IMR-90 (cell line): ENCODE data around the gene POLR2L. TPM values are rescaled to one million over a fixed set of nuclear protein-coding genes. Genes with fewer than 3 reads are reported as not detected.

Source experiments
- ATAC-seq: fragments of 200-7000 bp; cut with Tn5 transposase; 2 replicates; pipeline ENCODE4 v1.9.1; 2020; ENCODE audit warnings: low read depth, mild to moderate bottlenecking, moderate library complexity
- BruUV-seq: library from RNA; stranded (reverse); fragments of 400-500 nt; replicated peaks from 2 replicates; lab custom pipeline; 2021; lab: Mats Ljungman, UMichigan
- CTCF ChIA-PET: fragments of 300-600 bp; formaldehyde crosslinking; extraction: SDS; loops from one replicate; lab custom pipeline; 2021; ENCODE audit warnings: antibody characterized with exemption; lab: Yijun Ruan, JAX
- POLR2A ChIA-PET: fragments of 300-600 bp; sonication (Branson Sonifier 250); formaldehyde crosslinking; loops from one replicate; lab custom pipeline; 2022; ENCODE audit warnings: antibody characterized with exemption; ENCODE audit not compliant: unreplicated experiment; lab: Charles Lee
- DNase-seq: peaks from one replicate; pipeline ENCODE4 v3.0.0; 2013
- H2AFZ ChIP-seq: replicated peaks from 2 replicates; pipeline ENCODE3; 2013; ENCODE audit warnings: low read length, mild to moderate bottlenecking; ENCODE audit not compliant: poor library complexity
- H2AK5ac ChIP-seq: 2 replicates; pipeline ENCODE4 v1.6.1; 2013; ENCODE audit warnings: low read depth, low read length, inconsistent platforms
- H2AK9ac ChIP-seq: replicated peaks from 2 replicates; pipeline ENCODE3; 2013; ENCODE audit warnings: mild to moderate bottlenecking, low read depth, low read length, moderate library complexity; ENCODE audit not compliant: poor library complexity
- H2BK120ac ChIP-seq: 2 replicates; pipeline ENCODE4 v1.6.1; 2013; ENCODE audit warnings: low read depth, low read length, inconsistent platforms
- H2BK15ac ChIP-seq: 3 replicates; pipeline ENCODE4 v1.6.1; 2013; ENCODE audit warnings: low read depth, low read length, inconsistent platforms
- H2BK20ac ChIP-seq: 2 replicates; pipeline ENCODE4 v1.6.1; 2013; ENCODE audit warnings: low read depth, mild to moderate bottlenecking, inconsistent platforms, low read length, moderate library complexity
- H2BK5ac ChIP-seq: 2 replicates; pipeline ENCODE4 v1.6.1; 2013; ENCODE audit warnings: mild to moderate bottlenecking, low read depth, low read length, inconsistent platforms; ENCODE audit not compliant: poor library complexity, severe bottlenecking
- H3K14ac ChIP-seq: replicated peaks from 2 replicates; pipeline ENCODE4 v1.6.1; 2013; ENCODE audit warnings: low read depth, low read length, inconsistent platforms
- H3K18ac ChIP-seq: 2 replicates; pipeline ENCODE4 v1.6.1; 2013; ENCODE audit warnings: low read depth, low read length, control low read depth
- H3K23ac ChIP-seq: 2 replicates; pipeline ENCODE4 v1.6.1; 2013; ENCODE audit warnings: low read depth, low read length, inconsistent platforms
- H3K27ac ChIP-seq: 2 replicates; pipeline ENCODE4 v1.5.1; 2013; ENCODE audit warnings: mild to moderate bottlenecking, control low read depth, low read length; ENCODE audit not compliant: insufficient read depth
- H3K27me3 ChIP-seq: 2 replicates; pipeline ENCODE4 v1.6.1; 2013; ENCODE audit warnings: low read length; ENCODE audit not compliant: control insufficient read depth, insufficient read depth
- H3K36me3 ChIP-seq: 2 replicates; pipeline ENCODE4 v1.6.1; 2013; ENCODE audit warnings: low read length, mixed read lengths; ENCODE audit not compliant: control insufficient read depth, insufficient read depth
- H3K4ac ChIP-seq: 2 replicates; pipeline ENCODE4 v1.6.1; 2013; ENCODE audit warnings: low read depth, low read length, inconsistent platforms
- H3K4me1 ChIP-seq: 2 replicates; pipeline ENCODE4 v1.6.1; 2013; ENCODE audit warnings: low read length, mixed read lengths; ENCODE audit not compliant: control insufficient read depth, insufficient read depth
- H3K4me2 ChIP-seq: 2 replicates; pipeline ENCODE4 v1.6.1; 2013; ENCODE audit warnings: low read depth, mild to moderate bottlenecking, control low read depth, low read length, moderate library complexity
- H3K4me3 ChIP-seq: 2 replicates; pipeline ENCODE4 v1.5.1; 2013; ENCODE audit warnings: low read depth, mild to moderate bottlenecking, control low read depth, low read length, moderate library complexity; ENCODE audit not compliant: insufficient read depth
- H3K56ac ChIP-seq: 2 replicates; pipeline ENCODE4 v1.6.1; 2013; ENCODE audit warnings: low read length, inconsistent platforms; ENCODE audit not compliant: insufficient read depth; ENCODE audit errors: extremely low read depth
- H3K79me1 ChIP-seq, 2 experiments: 2 replicates each; pipeline ENCODE4 v1.6.1; 2013; ENCODE audit warnings: low read length in 2 of 2, inconsistent platforms in 1 of 2, low read depth in 1 of 2
- H3K9ac ChIP-seq: 2 replicates; pipeline ENCODE4 v1.6.1; 2013; ENCODE audit warnings: low read depth, low read length, control low read depth
- H3K9me1 ChIP-seq: 2 replicates; pipeline ENCODE4 v1.6.1; 2013; ENCODE audit warnings: low read length, inconsistent platforms; ENCODE audit not compliant: insufficient read depth
- H3K9me3 ChIP-seq: 2 replicates; pipeline ENCODE4 v1.6.1; 2013; ENCODE audit warnings: low read length; ENCODE audit not compliant: control insufficient read depth, insufficient read depth
- H4K20me1 ChIP-seq: 2 replicates; pipeline ENCODE4 v1.6.1; 2013; ENCODE audit warnings: low read length, inconsistent platforms; ENCODE audit not compliant: insufficient read depth
- H4K5ac ChIP-seq: 2 replicates; pipeline ENCODE4 v1.6.1; 2013; ENCODE audit warnings: mild to moderate bottlenecking, low read depth, low read length, control low read depth
- H4K8ac ChIP-seq, 2 experiments: 2 replicates each; pipeline ENCODE4 v1.6.1; 2013; ENCODE audit warnings: low read depth in 2 of 2, low read length in 2 of 2, control low read depth in 1 of 2, inconsistent platforms in 1 of 2
- H4K91ac ChIP-seq: 2 replicates; pipeline ENCODE4 v1.6.1; 2013; ENCODE audit warnings: low read depth, low read length, inconsistent platforms; ENCODE audit not compliant: insufficient read depth
- CEBPB ChIP-seq: IDR thresholded peaks from 2 replicates; pipeline ENCODE4 v1.6.1; 2012; ENCODE audit warnings: low read depth, low read length, improper control_type of control experiment
- FOS ChIP-seq: fragments of 150-350 bp; IDR thresholded peaks from 2 replicates; pipeline ENCODE4 v1.6.1; 2016; ENCODE audit warnings: low read depth, low read length
- MXI1 ChIP-seq: IDR thresholded peaks from 2 replicates; pipeline ENCODE4 v1.6.1; 2012; ENCODE audit warnings: low read depth, mild to moderate bottlenecking, low read length, moderate library complexity, borderline replicate concordance
- WGBS, 2 experiments: methylation state at CpG; one replicate each; pipeline versions ENCODE4 v1.1.5 to v1.1.7; 2013; ENCODE audit warnings: missing lambda C conversion rate in 2 of 2; ENCODE audit not compliant: insufficient read length in 1 of 2; ENCODE audit errors: extremely low coverage in 2 of 2; 5-methylcytosine and 5-hydroxymethylcytosine counted together
- dilution Hi-C: fragments of 300-500 bp; cut with HindIII; formaldehyde crosslinking; loops from one replicate; pipeline ENCODE4 v1.14.3; 2018; ENCODE audit warnings: low sequenced_read_pairs; ENCODE audit not compliant: unreplicated experiment
- in situ Hi-C: fragments of 300-500 bp; cut with MboI; formaldehyde crosslinking; loops from 3 replicates; pipeline ENCODE4 v1.14.3; 2019; ENCODE audit warnings: low sequenced_read_pairs, inconsistent platforms, mixed read lengths
- intact Hi-C: fragments of 100-400 bp; cut with micrococcal nuclease; formaldehyde crosslinking; loops from 2 replicates; pipeline ENCODE4 v1.10.0; 2022
- polyA plus RNA-seq, 3 experiments: library from polyadenylated mRNA; depleted of rRNA; stranded (reverse); fragments of >200 nt; gene quantifications; 2 replicates each; pipeline ENCODE4 v1.2.3, GENCODE V29; 2012; ENCODE audit warnings: low replicate concordance in 1 of 3
- total RNA-seq: library from RNA; depleted of rRNA; stranded (reverse); fragments of >200 nt; gene quantifications from 2 replicates; pipeline ENCODE4 v1.2.3, GENCODE V29; 2012

POLR2L gene
- total and polyA plus RNA-seq, 2 of the 4 experiments (the other 2 are of a cell fraction) = 44.4 to 416 TPM

GRCh38 chr11:836274-836673, 6.1 kb downstream of the POLR2L start:
- intact Hi-C loops (no loop called here), in situ Hi-C loops (no loop called here), dilution Hi-C loops (no loop called here)
- no peak overlapping the region for H3K4me2 ChIP-seq
- H3K18ac ChIP-seq = no peak overlapping the region
- H2BK5ac ChIP-seq = no peak overlapping the region
- WGBS, 2 experiments = no CpG with 5 or more reads among the region's 14 CpGs
- H2AFZ ChIP-seq = peak overlapping the region; percentile 19
- H4K5ac ChIP-seq = no peak overlapping the region
- TF ChIP-seq FOS = no peak
- no peak for TF ChIP-seq CEBPB
- no peak for TF ChIP-seq MXI1
- CTCF ChIA-PET = no interaction called here
- peaks cover 84% of the 10 kb centered on the region for H4K20me1 ChIP-seq
- no peak overlapping the region for H3K4me3 ChIP-seq
- DNase-seq = no peak
- no peak overlapping the region for H2BK15ac ChIP-seq
- H3K56ac ChIP-seq = no peak overlapping the region
- no peak overlapping the region for H3K23ac ChIP-seq
- H4K91ac ChIP-seq = no peak overlapping the region
- H2AK5ac ChIP-seq = peak overlapping the region; percentile 69; the same call in 1 of the 2 replicates
- peaks cover 51% of the 10 kb centered on the region for H3K36me3 ChIP-seq
- peaks cover 19 to 81% of the 10 kb centered on the region in 2 experiments; a peak in 3 of 4 replicates for H3K79me1 ChIP-seq
- no peaks in the 10 kb centered on the region for H3K27me3 ChIP-seq
- peaks cover 36% of the 10 kb centered on the region for H3K4me1 ChIP-seq
- no peak overlapping the region for H3K27ac ChIP-seq
- no peak overlapping the region for H4K8ac ChIP-seq
- H2AK9ac ChIP-seq = no peak overlapping the region
- POLR2A ChIA-PET = interaction anchor here (0.6 kb wide), 1 partner anchor 17 kb away, joined by 4 read pairs; the partner anchor contains the start of gene PNPLA2
- H3K14ac ChIP-seq = no peak overlapping the region
- H2BK20ac ChIP-seq = no peak overlapping the region
- H3K9me1 ChIP-seq = peaks cover 28% of the 10 kb centered on the region
- H3K9ac ChIP-seq = no peak overlapping the region
- no peak for ATAC-seq
- no TSS peak for BruUV-seq
- H3K4ac ChIP-seq = no peak overlapping the region
- H2BK120ac ChIP-seq = no peak overlapping the region
- no peaks in the 10 kb centered on the region for H3K9me3 ChIP-seq
